Stimulated activated CD4-positive, alpha-beta T cell treated with anti-CD3 and anti-CD28 coated beads, Interleukin-4, amount 100 ng/mL, for 4 hours (primary cell): ENCODE results near the gene PSAT1.
A peak's percentile ranks its signal among the peaks of the same experiment; 100 is the strongest.

Experiments
- DNase-seq, 2 experiments: peaks; one replicate each; pipeline ENCODE4 v3.0.0-alpha.2; 2020

The PSAT1 gene

GRCh38 chr9:78320030-78320693 lies 23.2 kb downstream of the PSAT1 start:
- DNase-seq = no peak

- DNase-seq = no peak
Observed at GRCh38 chr9:78320875-78321496, 24.1 kb downstream of the PSAT1 start.

GRCh38 chr9:78321505-78321904 lies 24.6 kb downstream of the PSAT1 start:
- DNase-seq = no peak

GRCh38 chr9:78324068-78324650 lies 27.2 kb downstream of the PSAT1 start:
- DNase-seq = no peak

GRCh38 chr9:78324682-78325081 lies 27.8 kb downstream of the PSAT1 start:
- no peak for DNase-seq

GRCh38 chr9:78325343-78325742 lies 28.4 kb downstream of the PSAT1 start:
- no peak for DNase-seq

GRCh38 chr9:78325846-78326360 lies 29.0 kb downstream of the PSAT1 start:
- no peak for DNase-seq

GRCh38 chr9:78326564-78326963 lies 29.6 kb downstream of the PSAT1 start:
- no peak for DNase-seq

GRCh38 chr9:78332381-78332780 lies 35.5 kb downstream of the PSAT1 start:
- no peak for DNase-seq

- DNase-seq = no peak
Observed at GRCh38 chr9:78348848-78349247, 51.9 kb downstream of the PSAT1 start.

GRCh38 chr9:78351816-78352215 lies 54.9 kb downstream of the PSAT1 start:
- DNase-seq = no peak

GRCh38 chr9:78354324-78354973 lies 57.5 kb downstream of the PSAT1 start:
- DNase-seq = no peak

GRCh38 chr9:78354989-78355388 lies 58.1 kb downstream of the PSAT1 start:
- no peak for DNase-seq

- no peak for DNase-seq
Observed at GRCh38 chr9:78356634-78357033, 59.7 kb downstream of the PSAT1 start.

- DNase-seq = no peak
Observed at GRCh38 chr9:78357165-78357873, 60.4 kb downstream of the PSAT1 start.

- no peak for DNase-seq
Observed at GRCh38 chr9:78358329-78359051, 61.6 kb downstream of the PSAT1 start.

- no peak for DNase-seq
Observed at GRCh38 chr9:78363221-78363620, 66.3 kb downstream of the PSAT1 start.

- no peak for DNase-seq
Observed at GRCh38 chr9:78365748-78366697, 69.1 kb downstream of the PSAT1 start.

GRCh38 chr9:78366827-78367226 lies 69.9 kb downstream of the PSAT1 start:
- no peak for DNase-seq

GRCh38 chr9:78368236-78368635 lies 71.3 kb downstream of the PSAT1 start:
- DNase-seq = no peak

- peak; percentile 20 to 53 for DNase-seq
Observed at GRCh38 chr9:78369639-78370219, 72.8 kb downstream of the PSAT1 start.
